Liver (tissue), 9 donors: ENCODE data around the gene FLT3LG. TPM values are rescaled to one million over a fixed set of nuclear protein-coding genes. Genes with fewer than 3 reads are reported as not detected.

Source experiments
- DNase-seq: peaks from one replicate; pipeline ENCODE4 v3.0.0-alpha.2; 2017; ENCODE audit warnings: low spot score
- H3K27ac ChIP-seq, 2 donors: one replicate each; pipeline ENCODE4 v1.7.0; 2013; ENCODE audit warnings: inconsistent platforms in 2 of 2, low read length in 2 of 2, control low read depth in 1 of 2, low read depth in 1 of 2, mild to moderate bottlenecking in 1 of 2
- H3K27me3 ChIP-seq, 4 donors: one replicate each; pipeline versions ENCODE4 v1.6.1 to v1.7.0; 2013; ENCODE audit warnings: low read length in 3 of 4, inconsistent platforms in 1 of 4, mild to moderate bottlenecking in 1 of 4, moderate library complexity in 1 of 4; ENCODE audit not compliant: control insufficient read depth in 4 of 4, insufficient read depth in 4 of 4
- H3K36me3 ChIP-seq, 4 donors: one replicate each; pipeline versions ENCODE4 v1.6.1 to v1.7.0; 2013; ENCODE audit warnings: low read length in 3 of 4, mild to moderate bottlenecking in 3 of 4, low read depth in 1 of 4, moderate library complexity in 1 of 4; ENCODE audit not compliant: control insufficient read depth in 4 of 4, insufficient read depth in 3 of 4
- H3K4me1 ChIP-seq, 4 donors: one replicate each; pipeline versions ENCODE4 v1.6.1 to v1.7.0; 2013; ENCODE audit warnings: low read length in 3 of 4, mild to moderate bottlenecking in 3 of 4, moderate library complexity in 1 of 4; ENCODE audit not compliant: control insufficient read depth in 4 of 4, insufficient read depth in 4 of 4
- H3K4me3 ChIP-seq, 3 donors: one replicate each; pipeline versions ENCODE4 v1.6.1 to v1.7.0; 2013; ENCODE audit warnings: low read length in 3 of 3, control low read depth in 1 of 3, low read depth in 1 of 3, mild to moderate bottlenecking in 1 of 3
- H3K9ac ChIP-seq, 2 donors: one replicate each; pipeline ENCODE4 v1.7.0; 2013; ENCODE audit warnings: low read length in 2 of 2, mild to moderate bottlenecking in 2 of 2, moderate library complexity in 2 of 2, control low read depth in 1 of 2, low read depth in 1 of 2
- H3K9me3 ChIP-seq, 4 donors: one replicate each; pipeline versions ENCODE4 v1.6.1 to v1.7.0; 2013; ENCODE audit warnings: low read length in 3 of 4; ENCODE audit not compliant: control insufficient read depth in 4 of 4
- ATF3 ChIP-seq: IDR thresholded peaks from 2 replicates; pipeline ENCODE4 v1.6.1; 2016; ENCODE audit warnings: antibody characterized with exemption
- FOXA1 ChIP-seq: IDR thresholded peaks from 2 replicates; pipeline ENCODE4 v1.6.1; 2016; ENCODE audit warnings: antibody characterized with exemption
- FOXA2 ChIP-seq: IDR thresholded peaks from 2 replicates; pipeline ENCODE4 v1.6.1; 2016; ENCODE audit warnings: antibody characterized with exemption
- GABPA ChIP-seq, 2 donors: IDR thresholded peaks in 1 of 2; conservative IDR thresholded peaks in 1 of 2; 2 replicates each; pipeline ENCODE4 v1.6.1; 2016; ENCODE audit warnings: antibody characterized with exemption in 2 of 2, mild to moderate bottlenecking in 1 of 2, moderate library complexity in 1 of 2
- HNF4A ChIP-seq, 2 donors: conservative IDR thresholded peaks; 2 replicates each; pipeline ENCODE4 v1.6.1; 2016; ENCODE audit warnings: antibody characterized with exemption in 2 of 2, mild to moderate bottlenecking in 2 of 2
- HNF4G ChIP-seq: IDR thresholded peaks from 2 replicates; pipeline ENCODE4 v1.6.1; 2016; ENCODE audit warnings: antibody characterized with exemption
- JUND ChIP-seq, 2 donors: IDR thresholded peaks; 2 replicates each; pipeline ENCODE4 v1.6.1; 2016; ENCODE audit warnings: antibody characterized with exemption in 2 of 2
- MAX ChIP-seq: IDR thresholded peaks from 2 replicates; pipeline ENCODE4 v1.6.1; 2016; ENCODE audit warnings: antibody characterized with exemption
- NR2F2 ChIP-seq: IDR thresholded peaks from 2 replicates; pipeline ENCODE4 v1.6.1; 2016; ENCODE audit warnings: antibody characterized with exemption
- RAD21 ChIP-seq, 2 donors: IDR thresholded peaks; 2 replicates each; pipeline ENCODE4 v1.6.1; 2016; ENCODE audit warnings: antibody characterized with exemption in 2 of 2, mild to moderate bottlenecking in 2 of 2
- REST ChIP-seq: IDR thresholded peaks from 2 replicates; pipeline ENCODE4 v1.6.1; 2016; ENCODE audit warnings: antibody characterized with exemption, mild to moderate bottlenecking
- RXRA ChIP-seq, 2 donors: IDR thresholded peaks; 2 replicates each; pipeline ENCODE4 v1.6.1; 2017 to 2018; ENCODE audit warnings: antibody characterized with exemption in 2 of 2, mild to moderate bottlenecking in 1 of 2
- TAF1 ChIP-seq: conservative IDR thresholded peaks from 2 replicates; pipeline ENCODE4 v1.6.1; 2016; ENCODE audit warnings: antibody characterized with exemption, mild to moderate bottlenecking
- YY1 ChIP-seq: IDR thresholded peaks from 2 replicates; pipeline ENCODE4 v1.6.1; 2016; ENCODE audit warnings: antibody characterized with exemption, mild to moderate bottlenecking
- WGBS: extraction: QIAGEN DNeasy Blood & Tissue Kit; methylation state at CpG from one replicate; pipeline ENCODE4 v1.1.7; 2013; 5-methylcytosine and 5-hydroxymethylcytosine counted together
- polyA plus RNA-seq, 2 donors: library from polyadenylated mRNA; stranded (reverse) in 1 of 2; unstranded in 1 of 2; fragments of 200-250 nt in 1 of 2; fragments of >200 nt in 1 of 2; fragmentation: Nextera tagmentation in 1 of 2; extraction: Ambion mirVana in 1 of 2; gene quantifications; one replicate each; pipeline versions ENCODE4 v1.2.1 to v1.2.3, GENCODE V29; 2013 to 2015
- total RNA-seq, 2 donors: library from RNA; depleted of rRNA; stranded (reverse); fragments of >200 nt; gene quantifications; one replicate each; pipeline ENCODE4 v1.2.3, GENCODE V29; 2014
- donor health status: healthy.
- donor health status: healthy.
- donor health status: healthy.
- donor health status: healthy.
- donor health status: healthy.

Gene FLT3LG
- total and polyA plus RNA-seq, 4 donors, result 0.65 to 4.3 (median 2.2) TPM

- peak overlapping the region; percentile 47 to 97 (median 81) for H3K4me3 ChIP-seq
- peak overlapping the region; percentile 16 to 83 for H3K9ac ChIP-seq
- no peaks in the 10 kb centered on the region for H3K27me3 ChIP-seq
- H3K4me1 ChIP-seq, result peaks cover 2 to 38% (median 20%) of the 10 kb centered on the region in 4 donors
- peak; percentile 68 for DNase-seq
- no peak for TF ChIP-seq TAF1
- TF ChIP-seq HNF4G, result no peak
- no peak for TF ChIP-seq NR2F2
- no peak for TF ChIP-seq ATF3
- TF ChIP-seq RAD21 (IDR thresholded peaks at IDR 0.05), result no peak
- TF ChIP-seq RXRA (IDR thresholded peaks at IDR 0.05), result no peak
- TF ChIP-seq JUND (IDR thresholded peaks at IDR 0.05), result no peak
- peak; percentile 22 to 55 for TF ChIP-seq HNF4A (conservative IDR thresholded peaks at IDR 0.05)
- H3K9me3 ChIP-seq, result no peaks in the 10 kb centered on the region
- peak overlapping the region; percentile 81 to 86 for H3K27ac ChIP-seq
- under 1% methylated on average over 50 of the region's 50 CpGs for WGBS
- peaks cover 0 to 1% (median 0%) of the 10 kb centered on the region in 4 donors for H3K36me3 ChIP-seq
These were observed 39.1 kb downstream of the FLT3LG start for GRCh38 chr19:49512970-49513745.

- Histone ChIP-seq H3K4me3 (peak overlapping the region; percentile 47 to 97 (median 81)), H3K4me1 (peaks cover 2 to 38% (median 20%) of the 10 kb centered on the region in 4 donors)
These were observed 39.7 kb downstream of the FLT3LG start for GRCh38 chr19:49513746-49514118.

More at GRCh38 chr19:49513746-49514118, 39.7 kb downstream of the FLT3LG start:
- Histone ChIP-seq H3K9ac (peak overlapping the region; percentile 16 to 83), H3K27me3 (no peaks in the 10 kb centered on the region), H3K36me3 (peaks cover 0 to 1% (median 0%) of the 10 kb centered on the region in 4 donors), H3K27ac (peak overlapping the region; percentile 81 to 86), H3K9me3 (no peaks in the 10 kb centered on the region)
- 16% methylated on average over 12 of the region's 12 CpGs for WGBS
- no peak for TF ChIP-seq GABPA (IDR thresholded peaks at IDR 0.05 in 1 of 2, conservative IDR thresholded peaks at IDR 0.05 in 1 of 2)
- TF ChIP-seq NR2F2, result no peak
- TF ChIP-seq FOXA2, result no peak
- no peak for TF ChIP-seq YY1
- no peak for TF ChIP-seq HNF4A (conservative IDR thresholded peaks at IDR 0.05)
- no peak for TF ChIP-seq RXRA (IDR thresholded peaks at IDR 0.05)
- no peak for TF ChIP-seq ATF3
- TF ChIP-seq FOXA1, result no peak
- no peak for TF ChIP-seq REST
- no peak for TF ChIP-seq MAX
- no peak for DNase-seq
